ENCODE measurements around the gene CTRL. TPM values are rescaled to one million over a fixed set of nuclear protein-coding genes. Genes with fewer than 3 reads are reported as not detected.

Gene CTRL
- total and polyA plus RNA-seq, 11 donors, result 0.23 to 2.1 (median 0.74) TPM; not detected in 1

- peaks cover 3 to 48% (median 22%) of the 10 kb centered on the region in 12 donors for H3K4me1 ChIP-seq
Measured at GRCh38 chr16:67927131-67927941, 4.3 kb downstream of the CTRL start.

GRCh38 chr16:67926181-67926750 lies 5.4 kb downstream of the CTRL start:
- Histone ChIP-seq H3K4me1 (peaks cover 3 to 59% (median 32%) of the 10 kb centered on the region in 12 donors), H3K27me3 (no peaks in the 10 kb centered on the region), H3K4me3 (no peak overlapping the region), H3K27ac (peak overlapping the region in 8 of 12 donors; percentile 3 to 53 (median 32)), H3K9me3 (no peaks in the 10 kb centered on the region), H3K36me3 (peaks cover 0 to 45% (median 33%) of the 10 kb centered on the region in 9 donors)
- ATAC-seq, result no peak
- intact Hi-C loops (cut with DNase I), result loop anchor here (2.0 to 10.0 kb wide), 7 partner anchors 43 to 254 kb away; partner anchors contain the start of gene NRN1L (in 4 of the 10)
- WGBS, 4 donors, result 33 to 63% (median 47%) methylated on average over 7 to 13 of the region's 13 CpGs
- TF ChIP-seq CTCF (IDR thresholded peaks at IDR 0.05), result no peak
- no peak for TF ChIP-seq POLR2A (IDR thresholded peaks at IDR 0.05)
- peak in 1 of 5 donors; percentile 31 for DNase-seq

More at GRCh38 chr16:67927131-67927941, 4.3 kb downstream of the CTRL start:
- no peak overlapping the region for H3K4me3 ChIP-seq
- H3K9me3 ChIP-seq, result no peaks in the 10 kb centered on the region
- no peaks in the 10 kb centered on the region for H3K27me3 ChIP-seq
- peak overlapping the region in 1 of 12 donors; percentile 50 for H3K27ac ChIP-seq
- DNase-seq (peak in 1 of 5 donors; percentile 23), ATAC-seq (no peak)
- no peak for TF ChIP-seq POLR2A (IDR thresholded peaks at IDR 0.05)
- no peak for TF ChIP-seq CTCF (IDR thresholded peaks at IDR 0.05)
- H3K36me3 ChIP-seq, result peaks cover 0 to 52% (median 36%) of the 10 kb centered on the region in 9 donors
- WGBS, 4 donors, result 88 to 95% (median 93%) methylated on average over 14 to 22 of the region's 22 CpGs
- intact Hi-C loops (cut with DNase I), result loop anchor here (2.0 to 10.0 kb wide), 7 partner anchors 45 to 255 kb away; partner anchors contain the start of gene NRN1L (in 4 of the 10)

GRCh38 chr16:67924140-67924906 lies 7.3 kb downstream of the CTRL start:
- intact Hi-C loops (cut with DNase I), result loop anchor here in 4 of 10 donors (10.0 kb wide), 1 partner anchor 250 kb away; no protein-coding TSS in a partner anchor
- no peak for ATAC-seq
- no peak overlapping the region for H3K27ac ChIP-seq
- H3K27me3 ChIP-seq, result no peaks in the 10 kb centered on the region
- peaks cover 0 to 30% (median 19%) of the 10 kb centered on the region in 9 donors for H3K36me3 ChIP-seq
- H3K9me3 ChIP-seq, result no peaks in the 10 kb centered on the region
- H3K4me1 ChIP-seq, result peaks cover 3 to 77% (median 44%) of the 10 kb centered on the region in 12 donors
- TF ChIP-seq POLR2A (IDR thresholded peaks at IDR 0.05), result no peak
- no peak for TF ChIP-seq CTCF (IDR thresholded peaks at IDR 0.05)
- H3K4me3 ChIP-seq, result no peak overlapping the region
- WGBS, 4 donors, result 88 to 95% (median 93%) methylated on average over 10 of the region's 10 CpGs
- peak in 1 of 5 donors; percentile 24 for DNase-seq
